Coronary artery (tissue), 2 donors: Measurements from ENCODE around the gene SPECC1L.
A peak's percentile ranks its signal among the peaks of the same experiment; 100 is the strongest.
"Not testable (repeated sequence)": the region's sequence is repeated elsewhere in the genome, so short reads cannot be mapped to it uniquely, and the experiment has no call there.

Experiments used
- DNase-seq: peaks from one replicate; pipeline ENCODE4 v3.0.0-alpha.2; 2017; ENCODE audit warnings: low spot score
- H3K27ac ChIP-seq, 2 donors: fragments of 200-600 bp; sonication (generic); one replicate each; pipeline ENCODE4 v1.5.1; 2016 to 2019
- H3K4me3 ChIP-seq: fragments of 200-600 bp; sonication (generic); 2 replicates; pipeline ENCODE4 v1.5.1; 2016; ENCODE audit warnings: mild to moderate bottlenecking, moderate library complexity
- TF ChIP-seq, protein P1 (sequence below): fragments of 200-600 bp; sonication (generic); IDR thresholded peaks from one replicate; pipeline ENCODE4 v1.5.1; 2019; ENCODE audit warnings: antibody characterized with exemption

The SPECC1L gene

DNA sequence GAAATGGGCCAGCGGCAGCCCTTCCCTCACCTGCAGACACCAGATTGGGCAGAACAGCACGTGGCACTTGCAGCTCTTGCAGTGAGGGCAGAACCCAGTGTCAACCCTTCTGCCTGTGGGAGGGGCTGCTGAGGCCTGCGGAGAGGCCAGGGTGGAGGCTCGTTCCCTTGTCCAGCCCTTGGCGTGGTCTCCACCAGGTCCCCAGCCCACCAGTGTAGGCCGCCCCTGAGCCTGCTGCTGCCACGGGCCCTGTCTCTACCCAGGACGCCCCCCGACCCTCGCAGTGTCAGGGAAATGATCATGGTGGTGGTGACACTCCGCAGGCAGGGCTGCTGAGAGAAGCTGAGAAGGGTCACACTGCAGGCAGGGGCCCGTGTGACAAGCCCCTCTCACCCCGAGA is 14.5 kb upstream of the SPECC1L start:
- not testable (repeated sequence) for H3K27ac ChIP-seq, H3K4me3 ChIP-seq
- peak; percentile 36 for DNase-seq

DNA sequence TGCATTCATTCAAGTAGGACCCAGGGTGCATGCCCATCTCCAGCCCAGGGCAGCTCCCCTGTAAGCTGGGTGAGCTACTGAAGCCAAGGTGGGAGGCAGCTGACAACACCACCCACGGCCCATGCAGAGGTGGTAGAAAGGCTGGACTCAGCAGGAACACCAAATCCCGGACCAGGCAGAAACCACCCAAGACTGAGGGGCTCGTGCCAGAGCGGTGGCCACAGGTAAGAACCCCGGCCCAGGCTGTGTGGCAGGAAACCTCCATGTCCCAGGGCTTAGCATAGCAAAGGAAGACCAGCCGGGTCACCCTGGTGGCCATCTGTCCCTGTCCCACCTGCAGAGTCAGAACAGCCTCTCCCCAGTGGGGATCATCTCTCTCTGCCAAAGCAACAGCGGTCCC is 13.9 kb upstream of the SPECC1L start:
- DNase-seq, H3K27ac ChIP-seq, H3K4me3 ChIP-seq: not testable (repeated sequence)

DNA sequence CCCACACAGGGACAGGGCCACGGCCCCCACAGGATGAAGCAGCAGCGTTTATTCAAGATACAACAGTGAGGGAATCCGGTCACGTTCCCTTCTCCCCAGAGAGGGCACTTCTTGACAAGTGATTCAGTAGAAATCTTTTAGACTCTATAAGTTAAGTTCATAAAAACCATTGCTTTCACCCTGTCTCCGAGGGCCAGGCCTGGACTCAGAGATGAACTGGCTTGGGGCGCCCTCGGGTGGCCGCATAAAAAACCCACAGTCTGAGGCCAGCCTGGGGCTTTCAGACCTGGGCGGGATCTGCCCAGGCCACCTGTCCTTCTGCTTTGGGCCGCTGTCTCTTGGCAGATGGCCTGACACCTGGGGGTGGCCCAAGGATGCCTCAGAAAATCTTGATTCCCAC is 11.2 kb upstream of the SPECC1L start:
- H3K27ac ChIP-seq: peak overlapping the region in 1 of 2 donors; percentile 56
- H3K4me3 ChIP-seq, DNase-seq: not testable (repeated sequence)

DNA sequence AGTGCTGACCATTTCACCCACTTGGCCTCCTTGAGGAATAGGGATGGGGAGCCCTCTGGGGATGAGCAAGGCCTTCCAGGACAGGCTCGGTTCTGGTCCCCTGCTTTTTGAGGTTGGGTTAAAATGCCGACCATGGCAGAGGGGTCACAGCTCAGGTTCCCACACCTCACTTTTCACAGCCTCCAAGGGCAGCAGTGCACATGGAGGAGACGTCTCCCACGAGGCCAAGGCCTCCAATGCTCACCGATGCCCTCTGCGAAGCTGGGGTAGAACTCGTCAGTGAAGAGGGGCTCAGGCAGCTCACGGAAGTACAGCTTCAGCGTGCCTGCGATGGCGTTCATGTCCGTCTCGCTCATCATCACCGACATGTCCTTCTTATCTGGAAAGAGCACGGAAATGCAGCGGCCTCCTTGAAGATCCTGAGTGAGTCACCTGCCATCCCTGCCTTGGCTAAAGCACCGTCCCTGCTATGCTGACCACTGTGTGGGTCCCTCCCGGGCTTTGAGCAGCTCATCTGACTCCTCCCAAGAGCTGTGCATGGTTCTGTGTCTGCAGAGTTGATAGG is 8.4 kb upstream of the SPECC1L start:
- H3K27ac ChIP-seq, DNase-seq, H3K4me3 ChIP-seq: not testable (repeated sequence)

DNA sequence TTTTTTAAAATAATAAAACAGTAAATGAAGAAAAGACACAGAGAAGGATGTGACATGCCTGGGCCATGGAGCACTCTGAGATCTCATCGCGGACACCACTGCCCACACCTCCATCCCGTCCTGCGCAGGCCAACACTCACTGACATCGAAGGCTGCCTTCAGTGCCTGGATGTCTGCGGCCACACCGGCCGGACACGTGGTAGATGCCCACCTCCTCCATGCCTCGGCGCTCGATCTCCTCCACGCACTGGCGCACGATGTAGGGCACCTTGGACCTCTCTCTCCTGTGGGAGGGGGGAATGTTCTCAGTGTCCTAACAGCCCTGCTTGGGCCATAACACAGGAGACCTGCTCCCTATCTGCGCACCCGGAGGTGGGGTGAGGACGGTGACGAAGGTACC is 7.2 kb upstream of the SPECC1L start:
- not testable (repeated sequence) for H3K4me3 ChIP-seq, DNase-seq, H3K27ac ChIP-seq

DNA sequence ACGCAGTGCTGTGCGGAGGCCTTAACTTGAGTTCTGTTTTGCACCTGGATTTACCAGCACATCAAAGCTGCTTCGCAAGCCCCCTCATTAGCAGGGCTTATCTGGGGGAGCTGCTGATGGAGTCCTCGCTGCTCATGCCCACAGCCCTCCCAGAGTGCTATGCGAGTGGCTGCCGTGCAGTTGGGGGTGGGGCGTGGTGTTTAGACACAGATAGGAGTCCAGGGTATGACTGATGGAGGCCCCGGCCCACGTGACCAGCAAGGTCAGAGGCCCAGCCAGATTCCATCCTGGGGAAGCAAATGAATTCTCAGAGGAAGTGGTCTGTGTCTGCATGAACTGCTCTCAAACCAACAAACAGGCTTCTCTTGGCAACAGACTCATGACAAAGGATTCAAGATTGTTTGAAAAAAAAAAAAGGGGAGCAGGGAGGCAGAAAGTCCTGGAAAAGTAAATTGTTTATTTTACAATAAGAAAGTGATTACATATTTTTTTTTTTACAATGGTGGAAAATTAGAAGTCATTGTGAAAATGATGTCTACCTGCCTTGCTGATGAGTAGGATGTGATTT is 6.2 kb upstream of the SPECC1L start:
- not testable (repeated sequence) for H3K27ac ChIP-seq, DNase-seq, H3K4me3 ChIP-seq

DNA sequence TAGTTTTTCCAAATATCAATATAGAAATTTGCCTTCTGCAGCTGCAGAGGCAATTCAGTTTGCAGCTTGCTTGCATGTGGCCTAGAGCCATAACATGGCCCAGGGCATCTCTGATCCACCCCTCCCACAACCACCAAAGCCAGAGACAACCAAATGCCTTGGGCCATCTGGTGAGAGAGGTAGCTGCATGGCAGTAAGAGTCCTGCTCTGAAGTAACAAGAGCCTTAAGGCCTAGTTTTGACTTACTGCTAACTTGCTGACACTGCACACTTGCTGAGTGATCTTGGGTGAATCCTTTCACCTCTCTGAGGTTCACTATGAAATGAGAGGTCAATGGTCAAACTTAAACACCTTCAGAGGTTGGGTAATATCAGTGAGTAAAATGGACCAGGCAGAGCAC is 4.9 kb upstream of the SPECC1L start:
- no peak overlapping the region for H3K4me3 ChIP-seq
- TF ChIP-seq, protein P1, sequence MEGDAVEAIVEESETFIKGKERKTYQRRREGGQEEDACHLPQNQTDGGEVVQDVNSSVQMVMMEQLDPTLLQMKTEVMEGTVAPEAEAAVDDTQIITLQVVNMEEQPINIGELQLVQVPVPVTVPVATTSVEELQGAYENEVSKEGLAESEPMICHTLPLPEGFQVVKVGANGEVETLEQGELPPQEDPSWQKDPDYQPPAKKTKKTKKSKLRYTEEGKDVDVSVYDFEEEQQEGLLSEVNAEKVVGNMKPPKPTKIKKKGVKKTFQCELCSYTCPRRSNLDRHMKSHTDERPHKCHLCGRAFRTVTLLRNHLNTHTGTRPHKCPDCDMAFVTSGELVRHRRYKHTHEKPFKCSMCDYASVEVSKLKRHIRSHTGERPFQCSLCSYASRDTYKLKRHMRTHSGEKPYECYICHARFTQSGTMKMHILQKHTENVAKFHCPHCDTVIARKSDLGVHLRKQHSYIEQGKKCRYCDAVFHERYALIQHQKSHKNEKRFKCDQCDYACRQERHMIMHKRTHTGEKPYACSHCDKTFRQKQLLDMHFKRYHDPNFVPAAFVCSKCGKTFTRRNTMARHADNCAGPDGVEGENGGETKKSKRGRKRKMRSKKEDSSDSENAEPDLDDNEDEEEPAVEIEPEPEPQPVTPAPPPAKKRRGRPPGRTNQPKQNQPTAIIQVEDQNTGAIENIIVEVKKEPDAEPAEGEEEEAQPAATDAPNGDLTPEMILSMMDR: no peak
- H3K27ac ChIP-seq: no peak overlapping the region
- DNase-seq: no peak

DNA sequence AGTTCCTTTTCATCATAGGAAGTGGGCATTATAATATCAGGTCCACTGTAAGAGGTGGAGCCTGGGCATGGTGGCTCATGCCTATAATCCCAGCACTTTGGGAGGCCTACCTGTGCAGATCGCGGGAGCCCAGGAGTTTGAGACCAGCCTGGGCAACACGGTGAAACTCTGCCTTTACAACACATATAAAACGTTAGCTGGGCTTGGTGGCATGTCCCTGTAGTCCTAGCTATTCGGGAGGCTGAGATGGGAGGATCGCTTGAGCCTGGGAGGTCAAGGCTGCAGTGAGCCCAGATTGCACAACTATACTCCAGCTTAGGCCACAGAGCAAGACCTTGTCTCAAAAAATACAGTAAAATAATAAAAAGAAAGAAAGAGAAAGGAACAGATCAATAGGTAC is 4.1 kb upstream of the SPECC1L start:
- H3K27ac ChIP-seq, DNase-seq, H3K4me3 ChIP-seq: not testable (repeated sequence)

DNA sequence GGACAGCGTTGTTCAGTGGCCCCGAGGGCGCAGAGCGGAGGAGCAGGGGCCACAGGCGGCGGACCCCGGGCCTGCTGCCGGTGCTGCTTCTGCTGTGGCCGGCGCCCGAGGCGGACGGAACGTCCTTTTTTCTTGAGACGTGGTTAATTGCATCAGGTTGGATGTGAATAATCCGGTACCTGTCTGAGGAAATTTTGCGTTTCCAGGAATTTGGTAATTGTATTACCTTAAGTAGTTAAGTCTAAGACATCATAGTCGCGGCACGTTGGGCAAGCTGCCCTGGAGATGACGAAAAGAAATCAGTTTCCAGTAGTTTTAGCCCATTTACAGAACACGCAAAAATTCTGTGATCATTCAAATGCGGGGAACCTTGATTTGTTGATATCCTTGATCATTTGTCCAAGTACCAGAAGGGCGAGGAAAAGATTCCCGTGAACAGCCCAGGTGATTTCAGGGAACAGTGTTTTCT is 789 bp downstream of the SPECC1L start:
- Histone ChIP-seq H3K4me3 (peak overlapping the region; percentile 89), H3K27ac (peak overlapping the region; percentile 96 to 98)
- DNase-seq: peak; percentile 78
- TF ChIP-seq, protein P1: no peak

DNA sequence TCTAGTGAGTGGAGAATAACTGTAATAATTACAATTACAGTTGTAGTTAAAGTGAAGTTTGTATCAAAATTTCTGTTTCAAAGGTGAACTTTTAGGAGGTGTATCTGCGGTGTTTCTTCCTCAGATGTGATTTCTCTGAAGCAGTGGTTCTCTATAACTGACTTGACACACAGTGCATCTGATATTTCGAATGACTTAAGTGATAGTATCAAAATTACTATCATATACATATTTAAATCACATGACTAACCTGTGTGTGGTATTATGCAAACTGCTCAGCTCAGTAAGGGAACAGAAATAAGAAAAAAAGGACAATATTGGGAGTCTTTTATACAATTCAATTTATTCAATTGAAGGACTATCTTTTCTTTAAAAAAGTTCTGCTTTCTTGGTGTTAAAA is 2.4 kb downstream of the SPECC1L start:
- H3K27ac ChIP-seq, DNase-seq: not testable (repeated sequence)
- H3K4me3 ChIP-seq: peak overlapping the region; percentile 89

DNA sequence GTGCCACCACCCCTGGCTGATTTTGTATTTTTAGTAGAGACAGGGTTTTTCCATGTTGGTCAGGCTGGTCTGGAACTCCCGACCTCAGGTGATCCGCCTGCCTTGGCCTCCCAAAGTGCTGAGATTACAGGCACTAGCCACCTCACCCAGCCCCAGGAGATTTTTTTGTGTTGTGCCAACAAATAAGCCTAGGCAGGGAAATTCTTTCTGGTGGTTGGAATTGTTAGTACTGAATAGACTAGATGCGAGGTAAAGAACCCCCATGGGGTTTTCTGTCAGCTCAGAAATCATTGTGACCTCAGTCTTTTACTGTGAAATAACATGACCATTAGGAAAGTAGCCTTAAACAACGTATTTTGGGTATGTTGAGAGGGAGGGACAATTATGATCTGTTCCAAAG is 3.3 kb downstream of the SPECC1L start:
- peak overlapping the region; percentile 0 to 43 for H3K27ac ChIP-seq

DNA sequence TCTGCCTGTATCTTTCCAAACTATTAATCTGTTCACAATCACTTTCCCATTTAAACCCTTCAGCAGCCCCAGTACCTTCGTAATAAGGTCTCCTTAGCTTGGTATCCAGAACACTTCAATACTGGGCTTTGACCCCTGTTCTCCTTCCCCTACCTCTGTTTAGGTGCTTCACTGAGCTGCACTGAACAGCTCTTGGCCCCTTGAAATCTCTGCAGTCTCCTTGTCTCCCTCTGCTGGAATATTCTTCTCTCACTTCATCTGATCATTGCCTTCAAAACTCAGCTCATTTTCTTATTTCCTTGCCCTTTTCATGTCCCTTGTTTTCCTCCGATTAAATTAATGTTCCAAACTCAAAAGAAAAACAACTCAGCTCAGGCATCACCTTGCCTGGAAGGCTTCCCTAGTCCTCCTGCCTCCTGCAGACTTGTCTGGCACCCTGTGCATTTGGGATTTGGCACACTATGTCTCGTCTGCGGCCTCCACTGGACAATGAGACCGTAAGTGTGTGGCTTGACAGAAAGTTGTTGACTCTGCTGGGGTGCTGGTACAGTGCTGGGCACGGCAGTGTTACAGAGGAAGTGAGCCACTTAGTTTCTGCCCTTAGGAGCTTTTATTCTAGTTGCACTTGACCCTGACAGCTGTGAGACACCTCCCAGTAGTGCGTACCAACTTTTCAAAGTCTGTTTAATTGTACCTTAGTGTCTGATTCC is 4.2 kb downstream of the SPECC1L start:
- H3K4me3 ChIP-seq, DNase-seq: not testable (repeated sequence)
- peak overlapping the region; percentile 27 to 60 for H3K27ac ChIP-seq

More for the DNA sequence above, 3.3 kb downstream of the SPECC1L start:
- H3K4me3 ChIP-seq: peak overlapping the region; percentile 16
- not testable (repeated sequence) for DNase-seq

DNA sequence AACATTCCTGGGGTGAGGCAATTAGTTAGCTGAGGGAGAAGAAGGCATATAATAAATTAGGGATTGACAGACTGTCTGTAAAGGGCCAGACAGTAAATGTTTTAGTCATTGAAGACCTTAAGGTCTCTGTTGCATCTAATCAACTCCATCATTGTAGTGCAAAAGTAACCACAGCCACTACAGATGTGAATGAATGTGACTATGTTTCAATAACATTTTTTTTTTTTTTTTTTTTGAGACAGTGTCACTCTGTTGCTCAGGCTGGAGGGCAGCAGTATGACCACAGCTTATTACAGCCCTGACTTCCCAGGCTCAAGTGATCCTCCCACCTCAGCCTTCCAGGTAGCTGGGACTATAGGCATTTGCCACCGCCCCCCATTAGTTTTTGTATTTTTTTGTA is 9.7 kb downstream of the SPECC1L start:
- not testable (repeated sequence) for H3K4me3 ChIP-seq, DNase-seq, H3K27ac ChIP-seq
